VCaP (cell line): ENCODE data around the gene P2RX2.

Experiments used
- H3K27ac ChIP-seq: fragments of 450-650 bp; 2 replicates; pipeline ENCODE4 v1.5.1; 2017
- TF ChIP-seq, protein P1 (sequence below): fragments of 450-650 bp; conservative IDR thresholded peaks from 2 replicates; pipeline ENCODE4 v1.5.1; 2017; ENCODE audit warnings: mild to moderate bottlenecking, moderate library complexity

Gene P2RX2

DNA sequence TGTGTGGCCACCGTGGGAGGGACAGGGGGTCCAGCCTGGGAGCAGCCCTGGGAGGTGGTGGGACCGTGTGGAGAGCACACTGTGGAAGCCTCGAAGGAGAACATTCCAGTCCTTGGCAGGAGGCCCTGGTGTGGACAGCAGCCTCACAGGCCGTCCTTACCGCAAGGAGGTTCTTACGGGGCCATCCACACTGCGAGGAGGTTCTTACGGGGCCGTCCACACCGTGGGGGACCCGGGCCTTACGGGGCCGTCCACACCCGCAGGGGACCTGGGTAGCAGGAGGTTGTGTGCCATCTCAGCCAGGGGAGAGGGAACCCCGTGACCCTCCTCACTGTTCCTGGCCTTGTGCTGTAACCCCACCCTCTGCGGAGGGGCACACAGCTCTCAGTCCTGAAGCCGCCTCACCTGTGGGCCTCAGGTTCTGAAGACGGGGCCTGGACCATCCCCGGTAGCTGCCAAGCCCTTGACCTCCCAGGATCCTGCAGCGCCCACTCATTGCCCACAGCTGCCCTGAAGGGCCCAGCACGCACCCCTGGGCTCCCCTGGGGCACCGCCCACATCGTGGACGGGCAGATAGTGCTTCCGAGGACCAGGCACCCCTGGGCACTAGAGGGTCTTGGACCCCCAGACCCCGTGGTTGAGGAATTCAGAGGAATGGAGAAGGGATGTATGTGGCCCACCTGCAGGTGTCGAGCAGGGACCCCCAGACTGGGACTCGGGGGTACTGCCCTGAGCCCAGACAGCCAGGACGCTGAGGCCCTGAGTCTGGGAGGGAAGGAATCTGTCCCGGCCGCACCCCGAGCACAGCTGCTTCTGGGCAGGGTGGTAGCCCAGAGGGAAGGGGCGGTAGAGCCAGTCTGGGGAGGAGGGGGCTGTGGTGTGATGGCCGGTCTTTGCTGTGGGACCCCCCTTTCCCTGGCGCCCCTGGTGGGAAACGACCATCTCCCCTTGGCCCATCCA, 45.5 kb upstream of the P2RX2 start:
- H3K27ac ChIP-seq: no peak overlapping the region
- TF ChIP-seq, protein P1, sequence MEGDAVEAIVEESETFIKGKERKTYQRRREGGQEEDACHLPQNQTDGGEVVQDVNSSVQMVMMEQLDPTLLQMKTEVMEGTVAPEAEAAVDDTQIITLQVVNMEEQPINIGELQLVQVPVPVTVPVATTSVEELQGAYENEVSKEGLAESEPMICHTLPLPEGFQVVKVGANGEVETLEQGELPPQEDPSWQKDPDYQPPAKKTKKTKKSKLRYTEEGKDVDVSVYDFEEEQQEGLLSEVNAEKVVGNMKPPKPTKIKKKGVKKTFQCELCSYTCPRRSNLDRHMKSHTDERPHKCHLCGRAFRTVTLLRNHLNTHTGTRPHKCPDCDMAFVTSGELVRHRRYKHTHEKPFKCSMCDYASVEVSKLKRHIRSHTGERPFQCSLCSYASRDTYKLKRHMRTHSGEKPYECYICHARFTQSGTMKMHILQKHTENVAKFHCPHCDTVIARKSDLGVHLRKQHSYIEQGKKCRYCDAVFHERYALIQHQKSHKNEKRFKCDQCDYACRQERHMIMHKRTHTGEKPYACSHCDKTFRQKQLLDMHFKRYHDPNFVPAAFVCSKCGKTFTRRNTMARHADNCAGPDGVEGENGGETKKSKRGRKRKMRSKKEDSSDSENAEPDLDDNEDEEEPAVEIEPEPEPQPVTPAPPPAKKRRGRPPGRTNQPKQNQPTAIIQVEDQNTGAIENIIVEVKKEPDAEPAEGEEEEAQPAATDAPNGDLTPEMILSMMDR: no peak

DNA sequence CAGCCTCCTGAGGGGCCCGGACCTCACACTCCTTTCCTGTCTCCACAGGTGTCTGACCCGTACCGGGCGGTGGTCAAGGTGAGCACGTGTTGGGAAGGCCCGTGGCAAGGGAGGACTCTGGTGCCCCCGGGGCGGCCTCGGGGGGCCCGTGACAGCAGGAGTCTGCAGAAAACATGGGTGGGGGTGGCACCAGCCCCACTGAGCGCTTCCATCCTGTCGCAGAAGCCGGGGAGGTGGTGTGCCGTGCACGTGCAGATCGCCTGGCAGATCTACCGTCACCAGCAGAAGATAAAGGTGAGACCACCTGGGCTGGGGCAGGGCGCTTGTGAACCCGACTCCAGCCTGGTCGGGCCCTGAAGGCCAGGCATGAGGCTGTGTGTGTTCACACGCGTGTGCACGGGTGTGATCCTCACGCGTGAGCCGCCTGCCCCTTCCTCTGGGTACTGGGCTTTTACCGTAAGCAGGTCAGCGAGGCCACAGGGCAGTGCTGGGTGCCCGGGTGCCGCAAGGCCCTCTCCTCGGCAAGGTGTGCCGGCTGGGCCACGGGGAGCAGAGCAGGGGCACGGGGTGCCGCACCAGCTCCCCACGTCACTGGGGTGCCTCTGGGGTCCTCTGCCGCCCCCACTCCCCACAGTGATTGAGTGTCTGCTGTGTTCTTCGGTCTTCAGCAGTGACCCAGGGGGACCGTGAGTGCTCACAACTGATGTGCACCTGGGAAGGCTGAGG, 44.1 kb upstream of the P2RX2 start:
- TF ChIP-seq, protein P1: no peak
- H3K27ac ChIP-seq: no peak overlapping the region

DNA sequence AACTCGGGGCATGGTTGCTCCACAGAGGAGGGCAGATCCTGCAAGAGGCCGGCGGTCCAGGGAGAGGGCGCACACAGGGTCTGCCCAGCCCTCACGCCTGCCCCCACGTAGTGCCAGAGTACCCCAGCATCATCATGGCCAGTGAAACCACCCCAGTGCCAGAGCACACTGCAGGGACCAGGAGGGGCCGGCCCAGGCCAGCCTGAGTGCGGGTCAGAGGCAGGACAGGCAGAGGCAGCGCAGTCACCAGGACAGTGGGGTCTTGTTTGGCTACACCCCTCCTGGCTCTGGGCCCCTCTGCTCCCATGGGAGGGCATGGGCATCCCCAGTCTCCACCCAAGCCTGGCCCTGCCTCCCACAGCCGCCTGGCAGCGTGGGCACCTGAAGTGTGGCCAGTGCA, 42.9 kb upstream of the P2RX2 start:
- H3K27ac ChIP-seq: no peak overlapping the region
- TF ChIP-seq, protein P1: no peak

DNA sequence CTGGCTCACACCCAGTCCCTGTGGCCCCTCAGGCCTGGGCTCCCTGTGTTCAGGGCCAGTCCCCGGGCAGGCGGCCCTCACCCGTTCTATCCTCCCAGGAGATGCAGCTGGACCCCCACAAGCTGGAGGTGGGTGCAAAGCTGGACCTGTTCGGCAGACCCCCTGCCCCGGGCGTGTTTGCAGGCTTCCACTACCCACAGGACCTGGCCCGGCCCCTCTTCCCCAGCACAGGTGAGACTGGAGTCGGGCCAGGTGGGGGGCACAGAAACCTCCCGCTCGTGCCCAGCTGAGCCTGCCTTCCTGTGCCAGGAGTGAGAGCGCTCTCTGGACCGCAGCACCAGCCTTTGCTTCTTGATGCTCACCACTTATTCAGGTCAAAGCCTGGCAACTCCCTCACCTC, 41.9 kb upstream of the P2RX2 start:
- TF ChIP-seq, protein P1: no peak
- H3K27ac ChIP-seq: no peak overlapping the region

DNA sequence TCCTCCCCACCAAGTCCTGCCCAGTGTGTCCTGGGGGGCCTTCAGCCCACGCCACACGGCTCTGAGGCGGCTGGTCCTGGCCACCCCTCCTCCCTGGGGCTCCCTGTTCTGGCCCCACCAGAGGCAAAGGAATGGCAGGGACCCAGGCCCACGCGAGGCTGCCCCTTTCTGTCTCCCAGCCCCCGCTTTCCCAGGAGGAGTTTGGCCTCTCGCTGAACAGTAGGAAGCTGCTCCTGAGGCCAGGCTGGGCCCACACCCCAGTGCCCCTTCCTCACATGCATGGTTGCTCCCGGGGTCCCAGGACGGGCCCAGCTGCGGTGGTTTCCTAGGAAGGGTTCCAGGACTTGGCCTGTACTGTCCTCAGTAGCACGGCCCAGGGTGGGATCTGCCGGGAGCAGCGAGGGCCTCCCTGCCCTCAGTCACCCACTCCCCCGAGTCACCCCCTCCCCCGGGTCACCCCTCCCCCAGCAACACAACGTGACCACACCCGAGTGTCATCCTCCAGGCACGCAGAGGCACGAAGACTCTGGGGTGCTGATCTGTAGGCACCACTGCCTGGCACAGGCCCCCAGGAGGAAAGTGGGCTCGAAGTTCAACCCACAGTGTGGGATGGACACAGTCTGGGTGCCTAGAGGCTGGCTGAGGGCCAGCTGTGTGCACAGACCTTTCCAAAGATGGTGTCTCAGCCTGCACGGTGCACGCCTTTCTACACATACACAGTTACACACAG, 41.2 kb upstream of the P2RX2 start:
- TF ChIP-seq, protein P1: no peak
- H3K27ac ChIP-seq: no peak overlapping the region

DNA sequence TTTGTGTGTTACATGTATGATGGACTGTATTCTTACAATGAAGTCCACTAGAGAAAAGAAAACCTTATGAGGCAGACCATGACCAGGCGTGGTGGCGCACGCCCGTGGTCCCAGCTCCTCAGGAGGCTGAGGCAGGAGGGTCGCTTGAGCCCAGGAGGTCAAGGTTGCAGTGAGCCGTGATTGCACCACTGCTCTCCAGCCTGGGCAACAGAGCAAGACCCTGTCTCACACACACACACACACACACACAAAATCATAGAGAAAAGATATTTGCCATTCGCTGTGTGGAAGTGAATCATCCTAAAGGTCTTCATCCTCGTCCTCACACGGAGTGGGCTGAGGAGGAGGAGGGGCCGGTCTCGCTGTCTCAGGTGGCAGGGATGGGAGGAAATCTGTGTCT, 40.5 kb upstream of the P2RX2 start:
- TF ChIP-seq, protein P1: no peak
- H3K27ac ChIP-seq: no peak overlapping the region

DNA sequence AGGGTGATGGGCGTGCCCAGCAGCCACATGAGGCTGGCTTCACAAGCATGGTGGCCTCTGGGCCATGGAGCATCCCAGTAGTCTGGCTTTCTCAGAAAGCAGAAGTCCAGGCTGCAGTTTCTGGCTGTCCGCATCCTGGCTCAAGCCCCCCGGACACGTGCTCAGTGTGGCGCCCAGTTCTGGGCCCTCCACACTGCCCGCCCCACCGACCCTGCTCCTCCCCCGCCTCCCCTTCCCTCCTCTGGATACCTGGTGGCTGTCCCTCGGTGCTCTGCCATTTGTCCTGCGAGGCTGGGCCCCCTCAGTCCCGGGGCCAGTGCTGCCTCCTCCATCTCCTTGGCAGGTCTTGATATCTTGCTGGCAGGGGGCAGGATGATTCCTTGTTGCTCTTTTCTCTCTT, 39.8 kb upstream of the P2RX2 start:
- TF ChIP-seq, protein P1: no peak
- no peak overlapping the region for H3K27ac ChIP-seq
